Psoas muscle (tissue), 8 donors: ENCODE data around the gene RPAIN. TPM values are rescaled to one million over a fixed set of nuclear protein-coding genes. Genes with fewer than 3 reads are reported as not detected.

Source experiments
- ATAC-seq, 4 donors: fragments of 200-7000 bp; cut with Tn5 transposase; one replicate each; pipeline ENCODE4 v1.9.1; 2020; ENCODE audit warnings: moderate library complexity in 3 of 4, mild to moderate bottlenecking in 2 of 4
- DNase-seq, 2 donors: peaks; one replicate each; pipeline ENCODE4 v3.0.0-alpha.2; 2020
- H3K27ac ChIP-seq: fragments of 200-600 bp; one replicate; pipeline ENCODE4 v1.8.0; 2022
- H3K27me3 ChIP-seq, 3 donors: fragments of 200-600 bp in 1 of 3; one replicate each; pipeline versions ENCODE4 v1.6.1 to v1.8.0; 2013 to 2022; ENCODE audit warnings: low read length in 2 of 3, mild to moderate bottlenecking in 2 of 3, moderate library complexity in 1 of 3; ENCODE audit not compliant: insufficient read depth in 3 of 3
- H3K36me3 ChIP-seq, 2 donors: fragments of 200-600 bp in 1 of 2; one replicate each; pipeline versions ENCODE4 v1.6.1 to v1.8.0; 2013 to 2022; ENCODE audit warnings: low read depth in 1 of 2, mild to moderate bottlenecking in 1 of 2, moderate library complexity in 1 of 2; ENCODE audit not compliant: insufficient read depth in 1 of 2
- H3K4me1 ChIP-seq: fragments of 200-600 bp; one replicate; pipeline ENCODE4 v1.8.0; 2022
- H3K4me3 ChIP-seq: fragments of 200-600 bp; one replicate; pipeline ENCODE4 v1.8.0; 2022; ENCODE audit warnings: mild to moderate bottlenecking
- H3K9me3 ChIP-seq: fragments of 200-600 bp; one replicate; pipeline ENCODE4 v1.8.0; 2022
- CTCF ChIP-seq: fragments of 200-600 bp; IDR thresholded peaks from one replicate; pipeline ENCODE4 v1.8.0; 2022; ENCODE audit warnings: antibody characterized with exemption
- WGBS, 3 donors: extraction: QIAGEN DNeasy Blood & Tissue Kit; methylation state at CpG; one replicate each; pipeline versions ENCODE4 v1.1.6 to v1.1.7; 2013; 5-methylcytosine and 5-hydroxymethylcytosine counted together
- intact Hi-C, 2 donors: fragments of 100-400 bp; cut with DNase I; formaldehyde crosslinking; loops; one replicate each; pipeline versions ENCODE4 v1.11.0 to v1.14.2; 2022
- polyA plus RNA-seq, 3 donors: library from polyadenylated mRNA; stranded (reverse); fragments of 200-250 nt; gene quantifications; one replicate each; pipeline ENCODE4 v1.2.3, GENCODE V29; 2013
- total RNA-seq, 4 donors: library from RNA; stranded (reverse); fragmentation: NEBNext Ultra II Directional in 2 of 4; extraction: Animal tissue kit (Norgen Biotek cat#: 25700) in 2 of 4; gene quantifications; one replicate each; pipeline versions ENCODE4 v1.2.1 to v1.2.4, GENCODE V29; 2021 to 2023
- donor health status: healthy with polysubstance abuse.
- donor health status: DM: no; HTN: no; CAD: no; lungs with moderate emphysema.
- donor health status: Bipolar disorder and iron deficiency.
- donor health status: healthy.
- donor health status: DM: yes; HTN: yes; CAD: no.
- donor health status: DM: no; HTN: no; CAD: no.
- donor health status: DM: no; HTN: no; CAD: no.
- donor health status: DM: yes; HTN: yes; CAD: no.

RPAIN gene
- total and polyA plus RNA-seq, 7 donors = 24.7 to 65.2 (median 28.9) TPM

- Histone ChIP-seq H3K27ac (peak overlapping the region; percentile 69), H3K4me1 (peaks cover 56% of the 10 kb centered on the region), H3K9me3 (no peaks in the 10 kb centered on the region), H3K4me3 (no peak overlapping the region), H3K36me3 (peaks cover 8 to 90% of the 10 kb centered on the region in 2 donors), H3K27me3 (no peaks in the 10 kb centered on the region)
- ATAC-seq (peak; percentile 87 to 94 (median 92)), DNase-seq (no peak)
- WGBS, 3 donors = 48 to 78% (median 62%) methylated on average over 4 of the region's 4 CpGs
- no peak for TF ChIP-seq CTCF
- intact Hi-C loops = no loop called here
Measured at GRCh38 chr17:5413682-5414081, 6.3 kb upstream of the RPAIN start.

- no peak for TF ChIP-seq CTCF
- H3K9me3 ChIP-seq = no peaks in the 10 kb centered on the region
- peak overlapping the region; percentile 88 for H3K4me3 ChIP-seq
- intact Hi-C loops = no loop called here
- H3K27me3 ChIP-seq = no peaks in the 10 kb centered on the region
- H3K27ac ChIP-seq = peak overlapping the region; percentile 53
- WGBS, 3 donors = 86 to 93% (median 92%) methylated on average over 2 of the region's 2 CpGs
- H3K4me1 ChIP-seq = peaks cover 47% of the 10 kb centered on the region
- ATAC-seq = no peak
- H3K36me3 ChIP-seq = peaks cover 8 to 67% of the 10 kb centered on the region in 2 donors
- no peak for DNase-seq
Measured at GRCh38 chr17:5416901-5417300, 3.1 kb upstream of the RPAIN start.

GRCh38 chr17:5418858-5419355, 1.1 kb upstream of the RPAIN start:
- no peak for DNase-seq
- Histone ChIP-seq H3K27me3 (no peaks in the 10 kb centered on the region), H3K4me1 (peaks cover 35% of the 10 kb centered on the region), H3K4me3 (peak overlapping the region; percentile 88), H3K9me3 (no peaks in the 10 kb centered on the region), H3K36me3 (peaks cover 11 to 67% of the 10 kb centered on the region in 2 donors), H3K27ac (peak overlapping the region; percentile 99)
- peak; percentile 13 to 59 (median 48) for ATAC-seq
- 0 to 1% (median 0%) methylated on average over 26 of the region's 26 CpGs for WGBS, 3 donors
- no peak for TF ChIP-seq CTCF
- intact Hi-C loops = no loop called here

GRCh38 chr17:5419356-5419958, 525 bp upstream of the RPAIN start, which contains the start of gene NUP88:
Gene NUP88, minus strand, starts transcription at chr17:5419662. Its CDS starts 12 bp downstream, at chr17:5419650.
- ATAC-seq (peak; percentile 96 to 99 (median 97)), DNase-seq (peak; percentile 98 to 99)
- Histone ChIP-seq H3K9me3 (no peaks in the 10 kb centered on the region), H3K27ac (peak within 1 kb of the TSS; percentile 99), H3K36me3 (peaks cover 11 to 67% of the 10 kb centered on the region in 2 donors), H3K4me3 (peak within 1 kb of the TSS; percentile 88), H3K27me3 (no peaks in the 10 kb centered on the region), H3K4me1 (peaks cover 30% of the 10 kb centered on the region)
- WGBS, 3 donors = 0 to 1% (median 0%) methylated on average over 46 to 49 of the region's 49 CpGs
- no peak for TF ChIP-seq CTCF
- intact Hi-C loops = no loop called here
